VCaP (cell line): ENCODE measurements around the gene MISP.

Experiments
- H3K27ac ChIP-seq: fragments of 450-650 bp; 2 replicates; pipeline ENCODE4 v1.5.1; 2017
- CTCF ChIP-seq: fragments of 450-650 bp; conservative IDR thresholded peaks from 2 replicates; pipeline ENCODE4 v1.5.1; 2017; ENCODE audit warnings: mild to moderate bottlenecking, moderate library complexity

MISP gene

GRCh38 chr19:757811-758668 is 7.1 kb downstream of the MISP start:
- H3K27ac ChIP-seq: no peak overlapping the region
- no peak for TF ChIP-seq CTCF

- TF ChIP-seq CTCF: no peak
Observed at GRCh38 chr19:763181-763580, 12.3 kb downstream of the MISP start.

GRCh38 chr19:763869-764268 is 13.0 kb downstream of the MISP start:
- no peak for TF ChIP-seq CTCF
- no peak overlapping the region for H3K27ac ChIP-seq

More at GRCh38 chr19:763181-763580, 12.3 kb downstream of the MISP start:
- H3K27ac ChIP-seq: no peak overlapping the region

- H3K27ac ChIP-seq: no peak overlapping the region
- no peak for TF ChIP-seq CTCF
Observed at GRCh38 chr19:764301-764700, 13.4 kb downstream of the MISP start.

GRCh38 chr19:765179-765738 is 14.3 kb downstream of the MISP start:
- H3K27ac ChIP-seq: no peak overlapping the region
- TF ChIP-seq CTCF: no peak

GRCh38 chr19:768424-768823 is 17.5 kb downstream of the MISP start:
- TF ChIP-seq CTCF: no peak
- no peak overlapping the region for H3K27ac ChIP-seq

- TF ChIP-seq CTCF: no peak
- H3K27ac ChIP-seq: no peak overlapping the region
Observed at GRCh38 chr19:769616-770015, 18.7 kb downstream of the MISP start.
